ENCODE measurements around the gene CKM.

GRCh38 chr19:45356760-45357444 lies 34.2 kb upstream of the CKM start:
- TF ChIP-seq CTCF (conservative IDR thresholded peaks at IDR 0.05 in 1 of 2, IDR thresholded peaks at IDR 0.05 in 1 of 2; ENCODE audit: low read depth in 1 of 2, low read length in 2 of 2) = no peak
- no peak for TF ChIP-seq EZH2 (IDR thresholded peaks at IDR 0.05; ENCODE audit: low read length, missing control alignments)

Measured in fibroblast of lung (primary cell).